ENCODE data around the gene TET1. TPM values are rescaled to one million over a fixed set of nuclear protein-coding genes. Genes with fewer than 3 reads are reported as not detected.
"Not testable (repeated sequence)": the region's sequence is repeated elsewhere in the genome, so short reads cannot be mapped to it uniquely, and the experiment has no call there.

Gene TET1
- total RNA-seq, 2 experiments from 2014 or later: 0.38 to 0.50 TPM

DNA sequence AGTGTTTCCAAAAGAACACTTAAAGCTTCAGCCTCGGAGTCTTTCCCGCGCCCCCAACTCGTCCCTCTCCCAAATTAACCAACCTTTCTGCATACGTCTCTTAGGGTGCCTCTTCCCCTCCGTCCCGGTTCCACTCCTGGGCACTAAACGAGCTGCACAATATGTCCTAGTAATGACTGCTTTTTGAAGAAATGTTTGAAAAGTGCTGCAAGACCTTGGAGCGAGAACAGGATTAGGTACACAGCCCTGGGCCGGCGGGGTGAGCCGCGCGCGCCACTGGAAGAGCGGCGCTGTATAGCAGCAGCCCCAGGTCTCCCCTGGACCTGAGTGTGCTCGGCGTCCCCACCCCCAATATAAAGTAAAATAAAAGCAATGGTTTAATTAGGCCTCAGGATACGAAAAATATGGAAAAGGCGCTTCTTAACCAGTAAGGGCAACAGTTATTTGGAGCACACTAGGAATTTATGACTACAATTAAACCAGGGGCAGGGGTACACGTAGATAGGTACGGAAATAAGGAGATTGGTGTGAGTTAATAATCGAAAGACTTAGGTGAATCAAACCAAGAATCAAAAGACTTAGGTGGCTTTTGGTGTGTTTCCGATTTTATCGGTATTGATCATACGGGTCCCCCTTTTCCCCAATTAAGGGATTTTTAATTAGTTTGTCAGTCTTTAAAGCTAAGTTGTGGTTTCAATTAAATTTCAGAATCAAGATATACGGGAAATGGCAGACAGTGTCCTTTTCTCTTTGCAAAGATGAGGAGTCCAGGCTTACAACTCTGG, 1.9 kb downstream of the TET1 start:
- POLR2A ChIA-PET: no interaction called here
- CTCF ChIA-PET: interaction anchor here (1.8 kb wide), 1 partner anchor 33 kb away, joined by 5 read pairs; no protein-coding TSS in a partner anchor

GRCh38 chr10:68562661-68563570, 2.8 kb downstream of the TET1 start:
- ChIA-PET POLR2A (no interaction called here), CTCF (interaction anchor here (1.6 to 1.8 kb wide), 2 partner anchors 10 to 34 kb away, joined by 4 to 5 read pairs; no protein-coding TSS in a partner anchor)

- POLR2A ChIA-PET: no interaction called here
- CTCF ChIA-PET: interaction anchor here (1.6 kb wide), 1 partner anchor 12 kb away, joined by 4 read pairs; no protein-coding TSS in a partner anchor
Observed at GRCh38 chr10:68564712-68565111, 4.6 kb downstream of the TET1 start.

DNA sequence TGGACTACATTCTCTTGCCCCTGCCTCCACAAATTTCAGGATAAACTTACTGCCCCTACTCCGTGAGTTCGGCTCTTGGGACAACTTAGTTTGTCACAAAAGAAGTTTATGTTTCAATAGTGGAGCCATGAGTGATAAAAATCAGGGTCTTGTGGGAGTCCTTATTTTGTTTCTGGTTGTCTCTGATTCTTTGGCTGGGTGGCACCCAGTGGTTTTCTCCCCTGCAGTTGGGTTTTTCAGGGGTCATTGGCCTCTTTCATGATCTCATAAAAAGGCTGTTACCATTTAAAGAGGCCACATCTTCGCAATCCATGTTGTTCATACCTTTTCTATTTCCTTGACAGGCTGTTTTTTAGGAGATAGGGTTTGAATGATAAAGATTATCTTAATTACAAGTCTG, 5.5 kb downstream of the TET1 start:
- POLR2A ChIA-PET: no interaction called here
- CTCF ChIA-PET: no interaction called here

DNA sequence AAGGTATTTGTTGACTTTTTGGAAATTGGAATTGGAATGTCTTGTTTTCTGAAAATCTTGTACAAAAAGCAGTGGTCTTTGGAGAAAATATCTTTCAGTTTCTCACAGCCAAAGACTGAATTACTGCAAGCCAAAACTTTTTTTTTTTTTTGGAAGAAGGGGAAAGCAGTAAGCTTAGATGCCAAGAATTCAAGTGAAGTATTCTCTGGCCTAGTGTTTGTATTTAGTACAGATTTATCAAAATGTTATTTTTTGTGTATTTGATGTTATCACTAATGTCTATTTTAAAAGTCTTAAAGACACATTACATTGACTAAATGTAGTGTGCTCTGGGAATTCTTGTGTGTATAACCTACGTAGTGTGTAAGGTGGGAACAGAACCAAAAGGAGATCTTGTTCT, 6.2 kb downstream of the TET1 start:
- ChIA-PET POLR2A (no interaction called here), CTCF (interaction anchor here (0.6 kb wide), 1 partner anchor 324 kb away, joined by 3 read pairs; no protein-coding TSS in a partner anchor)

DNA sequence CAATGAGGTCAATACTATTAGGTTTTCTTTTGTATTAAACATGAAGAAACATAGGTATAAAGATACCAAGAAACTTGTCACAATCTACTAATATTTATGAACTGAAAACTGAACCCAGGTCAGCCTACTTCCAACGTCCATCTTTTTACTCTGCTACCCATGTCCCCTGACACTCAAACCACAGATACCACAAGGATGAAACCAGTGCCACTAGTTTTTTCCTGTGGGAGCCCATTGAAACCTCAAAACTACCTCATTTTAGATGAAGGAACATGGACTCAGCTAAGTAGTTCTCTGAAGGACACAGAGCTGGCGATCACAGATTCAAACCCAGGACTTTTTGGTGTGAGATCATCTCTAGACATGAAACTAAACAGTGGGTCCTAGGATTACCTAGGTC, 6.8 kb downstream of the TET1 start:
- POLR2A ChIA-PET: no interaction called here

GRCh38 chr10:68572151-68572550, 12.0 kb downstream of the TET1 start:
- ChIA-PET POLR2A (no interaction called here), CTCF (no interaction called here)

More for the DNA sequence above, 6.8 kb downstream of the TET1 start:
- CTCF ChIA-PET: no interaction called here

DNA sequence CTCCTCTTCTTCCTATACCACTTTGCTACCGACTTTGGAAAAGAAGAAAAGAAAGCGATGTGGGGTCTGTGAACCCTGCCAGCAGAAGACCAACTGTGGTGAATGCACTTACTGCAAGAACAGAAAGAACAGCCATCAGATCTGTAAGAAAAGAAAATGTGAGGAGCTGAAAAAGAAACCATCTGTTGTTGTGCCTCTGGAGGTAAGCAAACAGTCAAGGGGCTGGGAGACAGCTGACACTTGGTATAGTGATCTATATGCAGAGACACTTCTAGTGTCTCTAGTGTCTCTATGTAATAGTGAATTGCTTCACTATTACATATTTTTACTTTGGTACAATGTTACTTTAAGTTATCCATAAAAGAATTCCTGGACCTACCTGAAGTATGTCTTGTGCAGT, 13.9 kb downstream of the TET1 start:
- CTCF ChIA-PET: no interaction called here
- POLR2A ChIA-PET: no interaction called here

- ChIA-PET CTCF (no interaction called here), POLR2A (no interaction called here)
Observed at GRCh38 chr10:68576118-68576517, 16.0 kb downstream of the TET1 start.

DNA sequence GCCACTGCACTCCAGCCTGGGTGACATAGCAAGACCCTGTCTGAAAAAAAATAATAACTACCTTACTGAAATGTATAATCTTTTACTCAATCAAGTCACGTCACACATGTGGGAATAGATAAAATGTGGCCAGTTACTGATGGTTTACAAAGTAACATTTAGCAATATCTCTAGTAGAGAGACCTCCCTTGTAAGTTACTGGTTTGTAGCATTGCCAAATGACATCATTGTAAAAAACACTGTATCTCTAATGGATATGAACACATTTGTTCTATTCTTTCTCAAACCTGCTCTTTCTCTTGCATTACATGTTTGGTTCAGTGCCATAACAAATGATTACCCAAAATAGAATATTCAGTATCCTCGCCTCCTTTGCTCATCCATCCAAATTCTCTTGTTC, 18.8 kb downstream of the TET1 start:
- ChIA-PET CTCF (no interaction called here), POLR2A (no interaction called here)

DNA sequence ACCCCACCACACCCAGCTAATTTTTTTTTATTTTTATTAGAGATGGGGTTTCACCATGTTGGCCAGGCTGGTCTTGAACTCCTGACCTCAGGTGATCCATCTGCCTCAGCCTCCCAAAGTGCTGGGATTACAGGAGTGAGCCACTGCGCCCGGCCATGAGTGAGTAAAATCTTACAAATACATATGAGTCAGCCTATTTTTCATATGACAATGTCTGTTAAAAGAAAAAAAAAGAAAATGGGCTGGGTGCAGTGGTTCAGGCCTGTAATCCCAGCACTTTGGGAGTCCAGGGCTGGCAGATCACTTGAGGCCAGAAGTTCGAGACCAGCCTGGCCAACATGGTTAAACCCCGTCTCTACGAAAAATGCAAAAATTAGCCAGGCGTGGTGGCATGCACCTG, 24.1 kb downstream of the TET1 start:
- POLR2A ChIA-PET: not testable (repeated sequence)

DNA sequence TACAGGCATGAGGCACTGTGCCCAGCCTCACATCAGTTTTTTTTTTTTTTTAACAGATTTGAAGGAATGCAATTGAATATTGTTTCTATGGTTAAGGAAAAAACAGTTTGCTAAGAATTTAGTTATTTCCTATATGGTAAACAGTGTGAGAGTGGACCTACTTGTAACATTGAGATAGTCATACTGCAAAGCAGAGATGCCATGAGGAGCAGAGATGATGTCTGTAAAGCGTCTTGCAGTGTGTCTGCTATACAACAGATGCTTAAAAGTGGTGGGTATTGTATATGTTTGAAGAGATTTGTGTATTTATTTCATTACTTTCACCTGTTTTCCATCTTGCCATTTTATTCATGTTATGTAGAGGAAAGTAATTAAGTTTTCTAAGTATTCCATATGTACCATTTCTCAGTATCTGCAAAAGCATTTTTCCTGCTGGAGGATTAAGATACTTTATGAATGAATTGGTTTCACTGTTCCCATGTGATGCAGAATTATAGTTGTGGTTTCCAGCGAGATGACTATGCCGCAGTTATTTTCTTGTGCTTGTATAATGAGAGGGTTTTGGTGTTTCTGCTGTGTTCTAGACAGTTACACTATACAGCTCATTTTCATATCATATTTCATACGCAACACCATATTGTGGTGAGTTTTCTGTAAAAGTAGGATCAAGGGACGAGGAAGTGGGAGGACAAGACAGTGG, 26.6 kb downstream of the TET1 start:
- ChIA-PET CTCF (no interaction called here), POLR2A (no interaction called here)

More for the DNA sequence above, 24.1 kb downstream of the TET1 start:
- CTCF ChIA-PET: interaction anchor here (0.7 kb wide), 1 partner anchor 31 kb away, joined by 3 read pairs; no protein-coding TSS in a partner anchor

- ChIA-PET POLR2A (no interaction called here), CTCF (interaction anchor here (0.7 kb wide), 1 partner anchor 300 kb away, joined by 4 read pairs; no protein-coding TSS in a partner anchor)
Observed at GRCh38 chr10:68594405-68594804, 34.3 kb downstream of the TET1 start.

DNA sequence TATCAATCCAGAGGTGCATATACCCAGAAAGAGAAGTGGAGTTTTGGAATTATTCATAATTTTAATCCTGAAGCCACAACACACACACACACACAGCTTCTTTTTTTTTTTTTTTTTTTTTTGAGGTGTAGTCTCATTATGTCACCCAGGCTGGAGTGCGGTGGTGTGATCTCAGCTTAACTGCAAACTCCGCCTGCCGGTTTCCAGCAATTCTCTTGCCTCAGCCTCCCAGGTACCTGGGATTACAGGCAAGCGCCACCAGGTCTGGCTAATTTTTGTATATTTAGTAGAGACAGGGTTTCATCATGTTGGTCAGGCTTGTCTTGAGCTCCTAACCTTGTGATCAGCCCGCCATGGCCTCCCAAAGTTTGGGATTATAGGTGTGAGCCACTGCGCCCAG, 35.4 kb downstream of the TET1 start:
- ChIA-PET CTCF (no interaction called here), POLR2A (interaction anchor here (0.6 kb wide), 2 partner anchors 257 to 363 kb away, joined by 4 to 5 read pairs; partner anchors contain the start of gene ATOH7)

DNA sequence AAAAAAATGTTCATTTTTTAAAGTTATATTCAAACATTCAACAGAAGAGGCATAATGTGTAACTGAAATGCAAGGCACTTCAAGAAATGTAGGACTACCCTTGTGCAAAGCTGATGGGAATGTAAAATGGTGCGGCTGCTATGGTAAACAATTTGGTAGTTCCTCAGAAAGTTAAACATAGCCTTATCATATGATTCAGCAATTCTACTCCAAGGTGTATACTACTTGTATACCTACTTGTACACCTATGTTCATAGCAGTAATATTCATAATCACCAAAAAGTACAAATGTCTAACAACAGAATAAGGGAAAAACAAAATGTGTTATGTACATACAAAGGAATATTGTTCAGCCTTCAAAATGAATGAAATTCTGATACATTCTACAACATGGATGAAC, 37.3 kb downstream of the TET1 start:
- ChIA-PET CTCF (no interaction called here), POLR2A (interaction anchor here (1.2 kb wide), 1 partner anchor 124 kb away, joined by 3 read pairs; the partner anchor contains the start of gene CCAR1)

GRCh38 chr10:68598978-68599770, 39.0 kb downstream of the TET1 start:
- CTCF ChIA-PET: no interaction called here

GRCh38 chr10:68599771-68600040, 39.6 kb downstream of the TET1 start:
- CTCF ChIA-PET: interaction anchor here (0.6 kb wide), 1 partner anchor 119 kb away, joined by 5 read pairs; no protein-coding TSS in a partner anchor

More at GRCh38 chr10:68598978-68599770, 39.0 kb downstream of the TET1 start:
- POLR2A ChIA-PET: interaction anchor here (0.6 kb wide), 1 partner anchor 39 kb away, joined by 3 read pairs; the partner anchor contains the start of gene TET1

GRCh38 chr10:68600041-68600778, 40.1 kb downstream of the TET1 start:
- POLR2A ChIA-PET: interaction anchor here (1.5 kb wide), 1 partner anchor 40 kb away, joined by 6 read pairs; the partner anchor contains the start of gene TET1
- CTCF ChIA-PET: interaction anchor here (0.6 kb wide), 1 partner anchor 120 kb away, joined by 5 read pairs; no protein-coding TSS in a partner anchor

More at GRCh38 chr10:68599771-68600040, 39.6 kb downstream of the TET1 start:
- POLR2A ChIA-PET: interaction anchor here (1.5 kb wide), 1 partner anchor 39 kb away, joined by 6 read pairs; the partner anchor contains the start of gene TET1

Measured in activated CD8-positive, alpha-beta memory T cell treated with anti-CD3 and anti-CD28 coated beads for 36 hours (primary cell).